GM12892 (cell line): ENCODE data around the gene GPER1.

Experiments
- POLR2A ChIP-seq: IDR thresholded peaks from 2 replicates; pipeline ENCODE4 v1.6.1; 2011; ENCODE audit warnings: low read depth, low read length, control low read depth
- POLR2AphosphoS5 ChIP-seq: IDR thresholded peaks from 2 replicates; pipeline ENCODE4 v1.6.1; 2011; ENCODE audit warnings: low read depth, low read length, control low read depth

DNA sequence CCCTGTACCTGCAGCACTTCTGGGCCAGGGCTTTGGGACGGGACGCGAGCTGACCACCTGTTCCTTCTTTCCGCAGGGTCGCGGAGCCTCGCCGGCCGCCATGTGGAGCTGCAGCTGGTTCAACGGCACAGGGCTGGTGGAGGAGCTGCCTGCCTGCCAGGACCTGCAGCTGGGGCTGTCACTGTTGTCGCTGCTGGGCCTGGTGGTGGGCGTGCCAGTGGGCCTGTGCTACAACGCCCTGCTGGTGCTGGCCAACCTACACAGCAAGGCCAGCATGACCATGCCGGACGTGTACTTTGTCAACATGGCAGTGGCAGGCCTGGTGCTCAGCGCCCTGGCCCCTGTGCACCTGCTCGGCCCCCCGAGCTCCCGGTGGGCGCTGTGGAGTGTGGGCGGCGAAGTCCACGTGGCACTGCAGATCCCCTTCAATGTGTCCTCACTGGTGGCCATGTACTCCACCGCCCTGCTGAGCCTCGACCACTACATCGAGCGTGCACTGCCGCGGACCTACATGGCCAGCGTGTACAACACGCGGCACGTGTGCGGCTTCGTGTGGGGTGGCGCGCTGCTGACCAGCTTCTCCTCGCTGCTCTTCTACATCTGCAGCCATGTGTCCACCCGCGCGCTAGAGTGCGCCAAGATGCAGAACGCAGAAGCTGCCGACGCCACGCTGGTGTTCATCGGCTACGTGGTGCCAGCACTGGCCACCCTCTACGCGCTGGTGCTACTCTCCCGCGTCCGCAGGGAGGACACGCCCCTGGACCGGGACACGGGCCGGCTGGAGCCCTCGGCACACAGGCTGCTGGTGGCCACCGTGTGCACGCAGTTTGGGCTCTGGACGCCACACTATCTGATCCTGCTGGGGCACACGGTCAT, 30.3 kb upstream of the GPER1 start:
- TF ChIP-seq POLR2A (no peak), POLR2AphosphoS5 (no peak)
